ENCODE data around the gene SLC49A4.

GRCh38 chr3:122915300-122916055 is 120.6 kb downstream of the SLC49A4 start:
- no peak for TF ChIP-seq PRDM1 (tag by site-specific recombination; IDR thresholded peaks at IDR 0.05)
- TF ChIP-seq CTCF (tag by site-specific recombination; IDR thresholded peaks at IDR 0.05): no peak
- TF ChIP-seq ZBTB8A (tag by site-specific recombination; IDR thresholded peaks at IDR 0.05): no peak
- TF ChIP-seq ZNF433 (tag by site-specific recombination; IDR thresholded peaks at IDR 0.05; ENCODE audit: low read depth): no peak
